GM23338 (cell line): ENCODE measurements around the gene ZNF853. TPM values are rescaled to one million over a fixed set of nuclear protein-coding genes. Genes with fewer than 3 reads are reported as not detected.

Source experiments
- ATAC-seq: fragments of 200-7000 bp; cut with Tn5 transposase; 3 replicates; pipeline ENCODE4 v1.9.1; 2020
- DNase-seq: peaks from one replicate; pipeline ENCODE4 v3.0.0-alpha.2; 2015; ENCODE audit warnings: low spot score
- H2AFZ ChIP-seq: fragments of 200-600 bp; sonication (generic); 2 replicates; pipeline ENCODE4 v1.8.0; 2016; ENCODE audit warnings: antibody characterized with exemption, mild to moderate bottlenecking, moderate library complexity
- H3F3A ChIP-seq: fragments of 200-600 bp; sonication (generic); replicated peaks from 2 replicates; pipeline ENCODE4 v1.8.0; 2017; ENCODE audit warnings: antibody characterized with exemption, mixed run types, low read depth
- H3K27ac ChIP-seq: fragments of 200-600 bp; sonication (generic); 2 replicates; pipeline ENCODE4 v1.6.1; 2016; ENCODE audit warnings: low read depth
- H3K27me3 ChIP-seq: fragments of 200-600 bp; sonication (generic); 2 replicates; pipeline ENCODE4 v1.8.0; 2016; ENCODE audit warnings: mild to moderate bottlenecking, mixed run types, moderate library complexity; ENCODE audit not compliant: insufficient read depth
- H3K36me3 ChIP-seq: fragments of 200-600 bp; sonication (generic); 2 replicates; pipeline ENCODE4 v1.8.0; 2016; ENCODE audit warnings: mild to moderate bottlenecking; ENCODE audit not compliant: insufficient read depth
- H3K4me1 ChIP-seq: fragments of 200-600 bp; sonication (generic); 2 replicates; pipeline ENCODE4 v1.8.0; 2016; ENCODE audit warnings: mild to moderate bottlenecking, moderate library complexity; ENCODE audit not compliant: insufficient read depth
- H3K4me2 ChIP-seq: fragments of 200-600 bp; sonication (generic); 2 replicates; pipeline ENCODE4 v1.7.1; 2017; ENCODE audit warnings: mixed run types
- H3K4me3 ChIP-seq: fragments of 200-600 bp; sonication (generic); 2 replicates; pipeline ENCODE4 v1.6.1; 2016; ENCODE audit warnings: mixed run types
- H3K79me2 ChIP-seq: fragments of 200-600 bp; sonication (generic); replicated peaks from 2 replicates; pipeline ENCODE4 v1.8.0; 2017; ENCODE audit warnings: mild to moderate bottlenecking; ENCODE audit not compliant: insufficient read depth
- H3K9me2 ChIP-seq: fragments of 200-600 bp; sonication (generic); 2 replicates; pipeline ENCODE4 v1.8.0; 2017; ENCODE audit not compliant: insufficient read depth
- H4K20me1 ChIP-seq: fragments of 200-600 bp; sonication (generic); replicated peaks from 2 replicates; pipeline ENCODE4 v1.8.0; 2017; ENCODE audit warnings: mild to moderate bottlenecking; ENCODE audit not compliant: insufficient read depth
- H3K27ac Mint-ChIP-seq: 2 replicates; pipeline ENCODE4 v1.8.0; 2020; ENCODE audit warnings: inconsistent platforms, mild to moderate bottlenecking, moderate library complexity, mixed read lengths
- H3K27me3 Mint-ChIP-seq: 3 replicates; pipeline ENCODE4 v1.8.0; 2022; ENCODE audit warnings: low read depth, mild to moderate bottlenecking, moderate library complexity, mixed read lengths, inconsistent platforms; ENCODE audit not compliant: insufficient read depth, poor library complexity
- H3K36me3 Mint-ChIP-seq: 3 replicates; pipeline ENCODE4 v1.8.0; 2021; ENCODE audit warnings: low read depth, mild to moderate bottlenecking, inconsistent platforms, moderate library complexity, mixed read lengths
- H3K4me1 Mint-ChIP-seq: 3 replicates; pipeline ENCODE4 v1.8.0; 2020; ENCODE audit warnings: mild to moderate bottlenecking, inconsistent platforms, mixed read lengths
- H3K4me3 Mint-ChIP-seq: 3 replicates; pipeline ENCODE4 v1.8.0; 2021; ENCODE audit warnings: moderate library complexity, mild to moderate bottlenecking, inconsistent platforms, mixed read lengths
- H3K9me3 Mint-ChIP-seq: 3 replicates; pipeline ENCODE4 v1.8.0; 2020; ENCODE audit warnings: moderate library complexity, mild to moderate bottlenecking, inconsistent platforms, mixed read lengths
- CREB1 ChIP-seq: fragments of 250-450 bp; sonication (Bioruptor Pico); IDR thresholded peaks from 2 replicates; pipeline ENCODE4 v1.5.0; 2020; ENCODE audit warnings: low read depth, mild to moderate bottlenecking, moderate library complexity
- ETS1 ChIP-seq: IDR thresholded peaks from 2 replicates; pipeline ENCODE4 v1.6.1; 2016; ENCODE audit warnings: antibody characterized with exemption
- EZH2 ChIP-seq: fragments of 200-600 bp; sonication (generic); IDR thresholded peaks from one replicate; pipeline ENCODE4 v1.8.0; 2017; ENCODE audit warnings: antibody characterized with exemption, mild to moderate bottlenecking, low read depth; ENCODE audit not compliant: unreplicated experiment
- NANOG ChIP-seq: IDR thresholded peaks from 2 replicates; pipeline ENCODE4 v1.6.1; 2016; ENCODE audit warnings: antibody characterized with exemption, borderline replicate concordance
- POLR2AphosphoS5 ChIP-seq: IDR thresholded peaks from 2 replicates; pipeline ENCODE4 v1.6.1; 2016; ENCODE audit warnings: antibody characterized with exemption, low read depth
- REST ChIP-seq: IDR thresholded peaks from one replicate; pipeline ENCODE4 v1.6.1; 2018; ENCODE audit warnings: antibody characterized with exemption; ENCODE audit not compliant: unreplicated experiment
- ZNF114 ChIP-seq: fragments of 250-450 bp; sonication (Bioruptor Pico); IDR thresholded peaks from 2 replicates; pipeline ENCODE4 v1.5.0; 2020; ENCODE audit warnings: mild to moderate bottlenecking, moderate library complexity
- ZNF331 ChIP-seq: fragments of 250-450 bp; sonication (Bioruptor Pico); IDR thresholded peaks from 2 replicates; pipeline ENCODE4 v1.5.0; 2020; ENCODE audit warnings: low read depth, mild to moderate bottlenecking, moderate library complexity
- polyA plus RNA-seq: library from polyadenylated mRNA; unstranded; fragments of >200 nt; fragmentation: Nextera tagmentation; extraction: Ambion mirVana; gene quantifications from 2 replicates; pipeline ENCODE4 v1.2.1, GENCODE V29; 2016
- total RNA-seq: library from RNA; depleted of rRNA; stranded (reverse); fragments of >200 nt; shearing (Covaris generic); gene quantifications from 2 replicates; pipeline ENCODE4 v1.2.3, GENCODE V29; 2014
- TF ChIP-seq, protein P1 (sequence below): fragments of 250-450 bp; sonication (Bioruptor Pico); IDR thresholded peaks from 2 replicates; pipeline ENCODE4 v1.5.0; 2020; ENCODE audit warnings: mild to moderate bottlenecking, moderate library complexity

The ZNF853 gene
- total and polyA plus RNA-seq, 2 experiments from 2014 or later = 0.32 to 8.9 TPM

DNA sequence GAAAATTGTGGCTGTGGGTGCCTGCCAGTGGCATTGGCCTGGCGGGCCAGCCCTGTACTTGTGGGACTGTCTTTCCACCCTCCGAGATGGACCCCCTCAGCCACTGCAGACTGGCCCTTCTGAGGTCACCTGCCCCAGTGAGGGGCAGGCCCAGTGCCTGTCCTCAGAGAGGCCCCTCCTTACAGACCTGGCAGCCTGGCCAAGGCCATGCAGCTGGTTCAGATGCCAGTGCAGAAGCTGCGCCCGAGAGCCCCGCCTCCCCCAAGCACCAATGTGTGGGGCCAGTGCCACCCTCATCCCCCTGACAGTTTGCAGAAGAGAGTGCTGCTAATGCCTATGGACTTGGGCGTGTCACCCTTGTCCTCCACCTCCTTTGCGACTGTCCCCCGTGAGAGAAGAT, 31.7 kb downstream of the ZNF853 start:
- Histone ChIP-seq H3K27me3 (no peaks in the 10 kb centered on the region), H3F3A (no peaks in the 10 kb centered on the region), H3K4me3 (no peak overlapping the region), H3K79me2 (no peaks in the 10 kb centered on the region), H3K4me1 (no peaks in the 10 kb centered on the region), H4K20me1 (no peaks in the 10 kb centered on the region; the same call in 1 of the 2 replicates), H3K4me2 (no peak overlapping the region), H2AFZ (no peak overlapping the region), H3K9me2 (no peaks in the 10 kb centered on the region), H3K36me3 (no peaks in the 10 kb centered on the region), H3K27ac (no peak overlapping the region)
- Mint-ChIP-seq H3K36me3 (peaks cover 20% of the 10 kb centered on the region), H3K27me3 (peaks cover 9% of the 10 kb centered on the region), H3K4me3 (no peak overlapping the region), H3K9me3 (no peaks in the 10 kb centered on the region), H3K27ac (no peak overlapping the region), H3K4me1 (no peaks in the 10 kb centered on the region)
- no peak for TF ChIP-seq EZH2
- TF ChIP-seq ZNF114 = no peak
- TF ChIP-seq NANOG = no peak
- TF ChIP-seq POLR2AphosphoS5 = no peak
- TF ChIP-seq, protein P1, sequence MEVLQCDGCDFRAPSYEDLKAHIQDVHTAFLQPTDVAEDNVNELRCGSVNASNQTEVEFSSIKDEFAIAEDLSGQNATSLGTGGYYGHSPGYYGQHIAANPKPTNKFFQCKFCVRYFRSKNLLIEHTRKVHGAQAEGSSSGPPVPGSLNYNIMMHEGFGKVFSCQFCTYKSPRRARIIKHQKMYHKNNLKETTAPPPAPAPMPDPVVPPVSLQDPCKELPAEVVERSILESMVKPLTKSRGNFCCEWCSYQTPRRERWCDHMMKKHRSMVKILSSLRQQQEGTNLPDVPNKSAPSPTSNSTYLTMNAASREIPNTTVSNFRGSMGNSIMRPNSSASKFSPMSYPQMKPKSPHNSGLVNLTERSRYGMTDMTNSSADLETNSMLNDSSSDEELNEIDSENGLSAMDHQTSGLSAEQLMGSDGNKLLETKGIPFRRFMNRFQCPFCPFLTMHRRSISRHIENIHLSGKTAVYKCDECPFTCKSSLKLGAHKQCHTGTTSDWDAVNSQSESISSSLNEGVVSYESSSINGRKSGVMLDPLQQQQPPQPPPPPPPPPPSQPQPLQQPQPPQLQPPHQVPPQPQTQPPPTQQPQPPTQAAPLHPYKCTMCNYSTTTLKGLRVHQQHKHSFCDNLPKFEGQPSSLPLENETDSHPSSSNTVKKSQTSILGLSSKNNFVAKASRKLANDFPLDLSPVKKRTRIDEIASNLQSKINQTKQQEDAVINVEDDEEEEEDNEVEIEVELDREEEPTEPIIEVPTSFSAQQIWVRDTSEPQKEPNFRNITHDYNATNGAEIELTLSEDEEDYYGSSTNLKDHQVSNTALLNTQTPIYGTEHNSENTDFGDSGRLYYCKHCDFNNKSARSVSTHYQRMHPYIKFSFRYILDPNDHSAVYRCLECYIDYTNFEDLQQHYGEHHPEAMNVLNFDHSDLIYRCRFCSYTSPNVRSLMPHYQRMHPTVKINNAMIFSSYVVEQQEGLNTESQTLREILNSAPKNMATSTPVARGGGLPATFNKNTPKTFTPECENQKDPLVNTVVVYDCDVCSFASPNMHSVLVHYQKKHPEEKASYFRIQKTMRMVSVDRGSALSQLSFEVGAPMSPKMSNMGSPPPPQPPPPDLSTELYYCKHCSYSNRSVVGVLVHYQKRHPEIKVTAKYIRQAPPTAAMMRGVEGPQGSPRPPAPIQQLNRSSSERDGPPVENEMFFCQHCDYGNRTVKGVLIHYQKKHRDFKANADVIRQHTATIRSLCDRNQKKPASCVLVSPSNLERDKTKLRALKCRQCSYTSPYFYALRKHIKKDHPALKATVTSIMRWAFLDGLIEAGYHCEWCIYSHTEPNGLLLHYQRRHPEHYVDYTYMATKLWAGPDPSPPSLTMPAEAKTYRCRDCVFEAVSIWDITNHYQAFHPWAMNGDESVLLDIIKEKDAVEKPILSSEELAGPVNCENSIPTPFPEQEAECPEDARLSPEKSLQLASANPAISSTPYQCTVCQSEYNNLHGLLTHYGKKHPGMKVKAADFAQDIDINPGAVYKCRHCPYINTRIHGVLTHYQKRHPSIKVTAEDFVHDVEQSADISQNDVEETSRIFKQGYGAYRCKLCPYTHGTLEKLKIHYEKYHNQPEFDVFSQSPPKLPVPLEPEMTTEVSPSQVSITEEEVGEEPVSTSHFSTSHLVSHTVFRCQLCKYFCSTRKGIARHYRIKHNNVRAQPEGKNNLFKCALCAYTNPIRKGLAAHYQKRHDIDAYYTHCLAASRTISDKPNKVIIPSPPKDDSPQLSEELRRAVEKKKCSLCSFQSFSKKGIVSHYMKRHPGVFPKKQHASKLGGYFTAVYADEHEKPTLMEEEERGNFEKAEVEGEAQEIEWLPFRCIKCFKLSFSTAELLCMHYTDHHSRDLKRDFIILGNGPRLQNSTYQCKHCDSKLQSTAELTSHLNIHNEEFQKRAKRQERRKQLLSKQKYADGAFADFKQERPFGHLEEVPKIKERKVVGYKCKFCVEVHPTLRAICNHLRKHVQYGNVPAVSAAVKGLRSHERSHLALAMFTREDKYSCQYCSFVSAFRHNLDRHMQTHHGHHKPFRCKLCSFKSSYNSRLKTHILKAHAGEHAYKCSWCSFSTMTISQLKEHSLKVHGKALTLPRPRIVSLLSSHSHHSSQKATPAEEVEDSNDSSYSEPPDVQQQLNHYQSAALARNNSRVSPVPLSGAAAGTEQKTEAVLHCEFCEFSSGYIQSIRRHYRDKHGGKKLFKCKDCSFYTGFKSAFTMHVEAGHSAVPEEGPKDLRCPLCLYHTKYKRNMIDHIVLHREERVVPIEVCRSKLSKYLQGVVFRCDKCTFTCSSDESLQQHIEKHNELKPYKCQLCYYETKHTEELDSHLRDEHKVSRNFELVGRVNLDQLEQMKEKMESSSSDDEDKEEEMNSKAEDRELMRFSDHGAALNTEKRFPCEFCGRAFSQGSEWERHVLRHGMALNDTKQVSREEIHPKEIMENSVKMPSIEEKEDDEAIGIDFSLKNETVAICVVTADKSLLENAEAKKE = no peak
- TF ChIP-seq REST = no peak
- TF ChIP-seq ETS1 = no peak
- no peak for TF ChIP-seq CREB1 (CRISPR knock-in tag)
- TF ChIP-seq ZNF331 (CRISPR knock-in tag) = no peak
- DNase-seq (no peak), ATAC-seq (no peak)
